RWPE2 (cell line): ENCODE data around the gene KCTD13.

Experiments
- ATAC-seq: fragments of 200-7000 bp; cut with Tn5 transposase; 3 replicates; pipeline ENCODE4 v1.9.1; 2021; ENCODE audit warnings: low read depth
- DNase-seq: peaks from one replicate; pipeline ENCODE4 v3.0.0-alpha.2; 2020; ENCODE audit warnings: low spot score
- H3K27ac ChIP-seq: fragments of 450-650 bp; 2 replicates; pipeline ENCODE4 v1.5.1; 2017; ENCODE audit warnings: mild to moderate bottlenecking; ENCODE audit not compliant: poor library complexity, severe bottlenecking
- H3K27me3 ChIP-seq: fragments of 250-450 bp; sonication (Bioruptor Pico); 2 replicates; pipeline ENCODE4 v1.5.1; 2021; ENCODE audit warnings: mild to moderate bottlenecking, moderate library complexity; ENCODE audit not compliant: insufficient read depth, poor library complexity, severe bottlenecking
- H3K36me3 ChIP-seq: fragments of 250-450 bp; sonication (Bioruptor Pico); 2 replicates; pipeline ENCODE4 v1.5.1; 2020; ENCODE audit warnings: low read depth, mild to moderate bottlenecking, moderate library complexity
- H3K4me1 ChIP-seq: fragments of 250-450 bp; sonication (Bioruptor Pico); 2 replicates; pipeline ENCODE4 v1.5.1; 2021; ENCODE audit warnings: mild to moderate bottlenecking, moderate library complexity; ENCODE audit not compliant: insufficient read depth, poor library complexity, severe bottlenecking
- H3K4me3 ChIP-seq: fragments of 250-450 bp; sonication (Bioruptor Pico); 2 replicates; pipeline ENCODE4 v1.5.1; 2021; ENCODE audit warnings: mild to moderate bottlenecking, moderate library complexity; ENCODE audit not compliant: severe bottlenecking
- H3K9me3 ChIP-seq: fragments of 250-450 bp; sonication (Bioruptor Pico); 2 replicates; pipeline ENCODE4 v1.5.1; 2021; ENCODE audit warnings: mild to moderate bottlenecking, moderate library complexity; ENCODE audit not compliant: severe bottlenecking
- CTCF ChIP-seq: fragments of 450-650 bp; IDR thresholded peaks from one replicate; pipeline ENCODE4 v1.5.1; 2017; ENCODE audit warnings: mild to moderate bottlenecking, moderate library complexity; ENCODE audit not compliant: poor library complexity, severe bottlenecking

Gene KCTD13

DNA sequence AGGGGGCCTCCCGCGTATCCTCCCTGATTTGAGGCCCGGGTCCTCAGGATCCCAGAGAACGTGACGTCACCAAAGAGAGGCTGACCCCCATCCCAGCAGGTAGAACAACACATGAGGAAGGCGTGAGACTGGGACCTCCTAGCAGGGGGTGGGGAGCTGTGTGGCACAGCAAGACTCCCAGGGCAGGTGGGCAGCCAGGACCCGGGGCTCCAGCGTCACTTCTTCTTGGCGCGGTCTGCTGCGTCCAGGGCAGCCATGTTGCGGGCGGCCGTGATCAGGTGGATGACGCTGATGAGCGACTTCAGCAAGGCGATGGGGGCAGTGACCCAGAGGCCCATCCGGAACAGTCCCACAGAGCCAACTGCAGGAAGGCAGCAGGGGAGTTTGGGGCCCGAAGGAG is 67.1 kb downstream of the KCTD13 start:
- Histone ChIP-seq H3K27me3 (no peaks in the 10 kb centered on the region), H3K9me3 (no peaks in the 10 kb centered on the region), H3K4me1 (no peaks in the 10 kb centered on the region), H3K4me3 (no peak overlapping the region), H3K36me3 (peaks cover 6% of the 10 kb centered on the region), H3K27ac (no peak overlapping the region)
- ATAC-seq (no peak), DNase-seq (no peak)
- TF ChIP-seq CTCF, result no peak

- H3K27me3 ChIP-seq, result no peaks in the 10 kb centered on the region
- no peaks in the 10 kb centered on the region for H3K9me3 ChIP-seq
- H3K27ac ChIP-seq, result no peak overlapping the region
- no peak for TF ChIP-seq CTCF
- DNase-seq (no peak), ATAC-seq (no peak)
- peaks cover 6% of the 10 kb centered on the region for H3K36me3 ChIP-seq
- no peak overlapping the region for H3K4me3 ChIP-seq
- no peaks in the 10 kb centered on the region for H3K4me1 ChIP-seq
Measured at GRCh38 chr16:29858149-29858849, 67.7 kb downstream of the KCTD13 start.

GRCh38 chr16:29857133-29857760 is 68.8 kb downstream of the KCTD13 start:
- Histone ChIP-seq H3K4me1 (no peaks in the 10 kb centered on the region), H3K27ac (no peak overlapping the region), H3K9me3 (no peaks in the 10 kb centered on the region), H3K4me3 (no peak overlapping the region), H3K36me3 (peaks cover 6% of the 10 kb centered on the region), H3K27me3 (no peaks in the 10 kb centered on the region)
- TF ChIP-seq CTCF, result no peak
- ATAC-seq, result no peak
- no peak for DNase-seq
